Body of pancreas (tissue), 4 donors: ENCODE measurements around the gene FADS1. TPM values are rescaled to one million over a fixed set of nuclear protein-coding genes. Genes with fewer than 3 reads are reported as not detected.

Source experiments
- ATAC-seq: fragments of 150-250 bp; one replicate; pipeline ENCODE4 v1.9.1; 2016
- DNase-seq, 4 donors: peaks; one replicate each; pipeline ENCODE4 v3.0.0-alpha.2; 2019
- H3K27ac ChIP-seq, 4 donors: fragments of 200-600 bp; sonication (generic); 1 replicate in 3 of 4; 2 replicates in 1 of 4; pipeline versions ENCODE4 v1.5.1 to v1.6.1; 2016 to 2019; ENCODE audit warnings: mild to moderate bottlenecking in 1 of 4, mixed read lengths in 1 of 4, moderate library complexity in 1 of 4
- H3K27me3 ChIP-seq, 2 donors: fragments of 200-600 bp; sonication (generic); one replicate each; pipeline ENCODE4 v1.6.0; 2016; ENCODE audit warnings: mild to moderate bottlenecking in 1 of 2
- H3K36me3 ChIP-seq, 2 donors: fragments of 200-600 bp; sonication (generic); replicated peaks in 1 of 2; 2 replicates each; pipeline ENCODE4 v1.5.1; 2016; ENCODE audit warnings: low read depth in 2 of 2; ENCODE audit not compliant: insufficient read depth in 1 of 2
- H3K4me1 ChIP-seq: fragments of 200-600 bp; sonication (generic); one replicate; pipeline ENCODE4 v1.6.0; 2016
- H3K4me3 ChIP-seq, 2 donors: fragments of 200-600 bp; sonication (generic); 1 replicate in 1 of 2; 2 replicates in 1 of 2; pipeline ENCODE4 v1.5.1; 2016 to 2019
- H3K9me3 ChIP-seq, 3 donors: fragments of 200-600 bp; sonication (generic); 1 replicate in 2 of 3; 2 replicates in 1 of 3; pipeline ENCODE4 v1.5.1; 2016
- POLR2A ChIP-seq, 3 donors: fragments of 450-650 bp; IDR thresholded peaks; one replicate each; pipeline ENCODE4 v1.6.1; 2016; ENCODE audit warnings: antibody characterized with exemption in 3 of 3, mild to moderate bottlenecking in 2 of 3
- whole genome bisulfite sequencing, 2 donors: methylation state at CpG; one replicate each; pipeline ENCODE4 v1.1.5; 2017; 5-methylcytosine and 5-hydroxymethylcytosine counted together
- intact Hi-C: fragments of 100-400 bp; cut with DNase I; formaldehyde crosslinking; loops from one replicate; pipeline ENCODE4 v1.15.1; 2023
- total RNA-seq, 2 donors: library from RNA; depleted of rRNA; stranded (reverse); fragments of >200 nt; gene quantifications; one replicate each; pipeline ENCODE4 v1.1.0, GENCODE V29; 2016
- TF ChIP-seq, protein P1 (sequence below), 7 experiments: fragments of 450-650 bp in 4 of 7; fragments of 200-600 bp in 3 of 7; sonication (generic) in 3 of 7; IDR thresholded peaks; one replicate each; pipeline ENCODE4 v1.5.1; 2016 to 2019; ENCODE audit warnings: antibody characterized with exemption in 7 of 7

FADS1 gene
- total RNA-seq: 1 to 10 TPM; 4.6 to 7.0 TPM

DNA sequence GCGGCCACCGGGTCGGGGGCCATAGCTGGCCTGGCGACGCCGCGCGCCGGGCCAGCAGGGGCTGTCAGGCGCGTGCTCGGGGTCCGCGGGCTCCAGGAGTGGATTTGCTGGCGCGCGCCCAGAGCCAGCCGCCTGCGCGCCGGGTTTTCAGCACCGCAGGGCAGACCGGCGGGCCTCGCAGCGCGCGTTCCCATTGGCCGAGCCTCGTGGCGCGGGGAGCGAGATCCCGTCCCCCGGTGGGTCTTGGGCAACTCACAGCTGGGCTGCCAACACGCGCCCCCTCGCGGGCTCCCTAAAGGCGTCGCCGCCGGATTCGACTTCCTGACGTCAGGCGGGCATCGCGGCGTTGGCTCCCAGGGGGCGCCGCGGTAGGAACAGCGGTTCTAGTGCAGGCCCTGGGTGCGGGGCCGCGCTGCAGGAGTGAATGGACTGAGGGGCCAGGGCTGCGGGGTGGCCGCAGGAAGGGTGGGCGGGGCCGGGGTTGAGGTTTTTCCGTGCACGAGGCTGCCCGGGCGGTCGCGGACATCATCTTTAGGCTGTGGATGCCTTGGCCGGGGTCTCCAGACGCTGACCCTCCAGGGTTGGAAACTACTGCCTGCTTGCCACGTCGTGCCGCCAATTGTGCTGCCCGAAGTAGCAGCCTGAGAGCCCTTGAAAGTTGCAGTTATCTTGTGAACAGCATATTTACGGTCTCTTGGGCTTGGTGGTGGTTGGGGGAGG is at the start of gene FADS1:
Gene FADS1 (minus strand): TSS at position 268 of the 720 bp plus-strand sequence. CDS start 74 bp downstream, at position 194.
- no peaks in the 10 kb centered on the region for H3K36me3 ChIP-seq
- peaks cover 30% of the 10 kb centered on the region for H3K4me1 ChIP-seq
- H3K9me3 ChIP-seq: no peaks in the 10 kb centered on the region
- peak within 1 kb of the TSS; percentile 22 to 45 for H3K4me3 ChIP-seq
- WGBS, 2 donors: 0 to 1% methylated on average over 6 to 70 of the region's 73 CpGs
- DNase-seq: peak; percentile 88 to 92 (median 88)
- intact Hi-C loops: no loop called here
- H3K27me3 ChIP-seq: no peaks in the 10 kb centered on the region
- ATAC-seq: peak; percentile 62
- H3K27ac ChIP-seq: peak within 1 kb of the TSS; percentile 53 to 86 (median 70)
- TF ChIP-seq, protein P1, sequence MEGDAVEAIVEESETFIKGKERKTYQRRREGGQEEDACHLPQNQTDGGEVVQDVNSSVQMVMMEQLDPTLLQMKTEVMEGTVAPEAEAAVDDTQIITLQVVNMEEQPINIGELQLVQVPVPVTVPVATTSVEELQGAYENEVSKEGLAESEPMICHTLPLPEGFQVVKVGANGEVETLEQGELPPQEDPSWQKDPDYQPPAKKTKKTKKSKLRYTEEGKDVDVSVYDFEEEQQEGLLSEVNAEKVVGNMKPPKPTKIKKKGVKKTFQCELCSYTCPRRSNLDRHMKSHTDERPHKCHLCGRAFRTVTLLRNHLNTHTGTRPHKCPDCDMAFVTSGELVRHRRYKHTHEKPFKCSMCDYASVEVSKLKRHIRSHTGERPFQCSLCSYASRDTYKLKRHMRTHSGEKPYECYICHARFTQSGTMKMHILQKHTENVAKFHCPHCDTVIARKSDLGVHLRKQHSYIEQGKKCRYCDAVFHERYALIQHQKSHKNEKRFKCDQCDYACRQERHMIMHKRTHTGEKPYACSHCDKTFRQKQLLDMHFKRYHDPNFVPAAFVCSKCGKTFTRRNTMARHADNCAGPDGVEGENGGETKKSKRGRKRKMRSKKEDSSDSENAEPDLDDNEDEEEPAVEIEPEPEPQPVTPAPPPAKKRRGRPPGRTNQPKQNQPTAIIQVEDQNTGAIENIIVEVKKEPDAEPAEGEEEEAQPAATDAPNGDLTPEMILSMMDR (IDR thresholded peaks at IDR 0.05): peak in 6 of 7 experiments; percentile 31 to 65 (median 52)
- peak; percentile 17 to 38 (median 33) for TF ChIP-seq POLR2A (IDR thresholded peaks at IDR 0.05)

DNA sequence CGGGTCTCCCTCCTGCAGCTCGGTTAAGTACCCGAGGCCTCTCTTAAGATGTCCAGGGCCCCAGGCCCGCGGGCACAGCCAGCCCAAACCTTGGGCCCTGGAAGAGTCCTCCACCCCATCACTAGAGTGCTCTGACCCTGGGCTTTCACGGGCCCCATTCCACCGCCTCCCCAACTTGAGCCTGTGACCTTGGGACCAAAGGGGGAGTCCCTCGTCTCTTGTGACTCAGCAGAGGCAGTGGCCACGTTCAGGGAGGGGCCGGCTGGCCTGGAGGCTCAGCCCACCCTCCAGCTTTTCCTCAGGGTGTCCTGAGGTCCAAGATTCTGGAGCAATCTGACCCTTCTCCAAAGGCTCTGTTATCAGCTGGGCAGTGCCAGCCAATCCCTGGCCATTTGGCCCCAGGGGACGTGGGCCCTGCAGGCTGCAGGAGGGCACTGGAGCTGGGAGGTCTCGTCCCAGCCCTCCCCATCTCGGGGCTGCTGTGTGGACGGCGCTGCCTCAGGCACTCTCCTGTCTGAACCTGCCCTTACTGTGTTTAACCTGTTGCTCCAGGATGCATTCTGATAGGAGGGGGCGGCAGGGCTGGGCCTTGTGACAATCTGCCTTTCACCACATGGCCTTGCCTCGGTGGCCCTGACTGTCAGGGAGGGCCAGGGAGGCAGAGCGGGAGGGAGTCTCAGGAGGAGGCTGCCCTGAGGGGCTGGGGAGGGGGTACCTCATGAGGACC is 49.6 kb upstream of the FADS1 start:
- no peaks in the 10 kb centered on the region for H3K4me1 ChIP-seq
- H3K27ac ChIP-seq: no peak overlapping the region
- 77 to 86% methylated on average over 8 to 18 of the region's 18 CpGs for WGBS, 2 donors
- DNase-seq (no peak), ATAC-seq (no peak)
- no peak for TF ChIP-seq POLR2A (IDR thresholded peaks at IDR 0.05)
- TF ChIP-seq, protein P1 (IDR thresholded peaks at IDR 0.05): no peak
- H3K4me3 ChIP-seq: no peak overlapping the region
- intact Hi-C loops: no loop called here
- H3K27me3 ChIP-seq: no peaks in the 10 kb centered on the region
- H3K9me3 ChIP-seq: no peaks in the 10 kb centered on the region
- H3K36me3 ChIP-seq: no peaks in the 10 kb centered on the region

DNA sequence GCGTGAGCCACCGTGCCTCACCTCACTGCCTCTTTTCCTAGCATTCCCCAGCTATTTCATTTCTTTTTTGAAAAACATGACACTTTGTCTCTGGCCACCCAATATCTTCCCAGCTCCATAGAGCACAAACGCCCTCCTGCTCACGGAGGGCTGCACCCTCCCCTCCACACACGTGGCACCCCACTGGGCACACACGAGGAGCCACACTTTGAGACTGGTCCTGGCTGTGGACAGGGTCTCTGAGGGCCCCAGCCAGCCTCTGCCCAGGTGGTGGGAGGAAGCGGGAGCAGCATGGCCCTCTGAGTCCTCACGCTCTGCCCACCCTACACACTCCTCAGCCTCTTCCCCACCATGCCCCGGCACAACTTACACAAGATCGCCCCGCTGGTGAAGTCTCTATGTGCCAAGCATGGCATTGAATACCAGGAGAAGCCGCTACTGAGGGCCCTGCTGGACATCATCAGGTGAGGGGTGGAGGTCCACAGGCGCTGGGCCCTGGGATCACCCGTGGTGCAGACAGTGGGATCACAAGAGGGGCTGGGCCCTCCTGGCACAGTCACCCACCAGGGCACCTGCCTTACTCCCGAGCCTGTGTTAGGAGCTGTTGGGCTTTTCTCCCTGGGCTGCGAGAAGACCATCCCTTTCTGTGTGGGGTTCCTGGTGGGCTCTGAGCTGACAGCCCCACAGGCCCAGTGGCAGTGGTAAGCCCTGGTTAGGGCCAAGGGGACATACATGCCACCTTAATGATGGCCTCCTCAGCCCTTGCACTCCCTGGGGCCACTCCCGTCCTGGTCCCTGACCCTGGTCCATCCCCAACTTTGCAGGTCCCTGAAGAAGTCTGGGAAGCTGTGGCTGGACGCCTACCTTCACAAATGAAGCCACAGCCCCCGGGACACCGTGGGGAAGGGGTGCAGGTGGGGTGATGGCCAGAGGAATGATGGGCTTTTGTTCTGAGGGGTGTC is 48.3 kb upstream of the FADS1 start:
- no peaks in the 10 kb centered on the region for H3K36me3 ChIP-seq
- DNase-seq (no peak), ATAC-seq (no peak)
- TF ChIP-seq, protein P1 (IDR thresholded peaks at IDR 0.05): no peak
- no peak for TF ChIP-seq POLR2A (IDR thresholded peaks at IDR 0.05)
- 91 to 95% methylated on average over 12 to 20 of the region's 20 CpGs for WGBS, 2 donors
- H3K9me3 ChIP-seq: no peaks in the 10 kb centered on the region
- H3K27me3 ChIP-seq: no peaks in the 10 kb centered on the region
- no peak overlapping the region for H3K27ac ChIP-seq
- intact Hi-C loops: no loop called here
- no peak overlapping the region for H3K4me3 ChIP-seq
- peaks cover 6% of the 10 kb centered on the region for H3K4me1 ChIP-seq

DNA sequence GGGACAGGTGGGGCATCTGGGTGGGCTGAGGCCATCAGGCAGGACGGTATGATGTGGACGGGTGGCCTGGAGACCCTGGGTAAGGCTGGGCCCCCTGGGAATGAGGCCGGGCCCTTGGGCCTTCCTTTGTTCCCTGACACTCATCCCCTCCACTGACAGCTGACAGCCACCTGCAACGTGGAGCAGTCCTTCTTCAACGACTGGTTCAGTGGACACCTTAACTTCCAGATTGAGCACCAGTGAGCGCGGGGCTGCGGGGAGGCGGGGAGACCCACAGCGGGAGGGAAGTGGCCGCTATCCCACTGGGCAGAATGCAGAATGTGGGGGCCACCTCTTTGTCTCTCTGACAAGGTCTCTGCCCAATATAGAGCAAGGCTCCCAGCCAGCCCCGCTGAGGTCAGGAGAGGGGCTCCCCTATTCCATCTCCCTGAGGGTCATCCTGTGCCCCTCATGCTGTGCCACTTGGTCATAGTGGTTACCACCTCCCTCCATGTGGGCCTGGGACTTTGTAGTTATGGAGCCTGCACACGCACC is 46.8 kb upstream of the FADS1 start:
- H3K27ac ChIP-seq: no peak overlapping the region
- WGBS, 2 donors: 82 to 93% methylated on average over 1 to 13 of the region's 13 CpGs

More for the DNA sequence above, 46.8 kb upstream of the FADS1 start:
- no peak overlapping the region for H3K4me3 ChIP-seq
- no peaks in the 10 kb centered on the region for H3K9me3 ChIP-seq
- intact Hi-C loops: no loop called here
- TF ChIP-seq, protein P1 (IDR thresholded peaks at IDR 0.05): no peak
- TF ChIP-seq POLR2A (IDR thresholded peaks at IDR 0.05): no peak
- ATAC-seq: no peak
- H3K36me3 ChIP-seq: no peaks in the 10 kb centered on the region
- no peaks in the 10 kb centered on the region for H3K27me3 ChIP-seq
- peaks cover 7% of the 10 kb centered on the region for H3K4me1 ChIP-seq
- DNase-seq: no peak
